NCI-H2227 (cell line): ENCODE data around the gene CTSD.

ENCODE experiments used
- DNase-seq: peaks from one replicate; lab custom pipeline; 2025; ENCODE audit not compliant: unreplicated experiment; lab: John Stamatoyannopoulos, UW

Gene CTSD

DNA sequence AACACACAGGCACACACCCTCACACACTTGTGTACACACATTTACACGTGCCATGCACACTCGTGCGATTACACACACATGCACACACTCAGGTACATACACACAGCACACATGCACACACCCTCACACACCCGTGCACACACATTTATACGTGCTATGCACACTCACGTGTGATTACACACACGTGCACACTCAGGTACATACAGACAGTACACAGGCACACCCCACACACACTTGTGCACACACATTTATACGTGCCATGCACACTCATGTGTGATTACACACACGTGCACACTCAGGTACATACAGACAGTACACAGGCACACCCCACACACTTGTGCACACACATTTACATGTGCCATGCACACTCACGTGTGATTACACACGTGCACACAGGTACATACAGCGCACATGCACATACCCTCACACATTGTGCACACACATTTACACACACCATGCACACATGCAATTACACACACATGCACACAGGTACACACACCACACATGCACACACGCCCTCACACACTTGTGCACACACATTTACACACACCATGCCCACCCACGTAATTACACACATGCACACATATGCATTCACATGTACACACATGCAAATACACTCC, 17.9 kb downstream of the CTSD start:
- DNase-seq = no peak

DNA sequence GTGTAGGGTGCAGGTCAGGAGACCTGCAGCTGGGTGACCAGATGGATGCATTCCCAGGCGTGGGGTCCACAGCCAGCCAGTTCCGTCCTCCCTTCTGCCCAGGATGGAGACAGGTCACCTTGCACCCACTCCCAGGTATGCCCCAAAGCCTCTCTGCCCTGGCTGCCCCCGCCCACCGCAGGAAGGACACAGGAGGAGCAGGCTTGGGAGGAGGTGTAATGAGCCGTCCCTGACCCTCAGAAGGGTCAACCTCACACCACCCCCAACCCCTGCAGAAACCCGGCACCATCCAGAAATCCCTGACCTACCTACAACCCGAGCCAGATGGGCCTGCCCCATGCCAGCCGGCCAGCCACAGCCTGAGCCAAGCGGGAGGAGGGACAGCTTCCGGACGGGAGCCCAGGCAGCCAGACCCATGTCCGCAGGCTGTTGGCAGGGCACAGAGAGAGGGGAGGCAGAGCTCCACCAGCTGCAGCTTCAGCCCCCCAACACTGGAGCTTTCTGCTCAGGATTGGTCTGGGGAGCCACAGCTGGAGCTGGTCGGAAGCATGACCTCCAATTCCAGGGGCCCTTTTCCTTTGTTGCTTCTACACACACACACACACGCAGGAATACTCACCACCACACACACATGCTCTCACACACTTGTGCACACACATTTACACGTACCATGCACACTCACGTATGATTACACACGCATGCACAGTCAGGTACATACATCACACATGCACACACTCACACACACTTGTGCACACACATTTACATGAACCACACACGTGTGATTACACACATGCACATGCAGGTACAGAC, 18.6 kb downstream of the CTSD start:
- no peak for DNase-seq

DNA sequence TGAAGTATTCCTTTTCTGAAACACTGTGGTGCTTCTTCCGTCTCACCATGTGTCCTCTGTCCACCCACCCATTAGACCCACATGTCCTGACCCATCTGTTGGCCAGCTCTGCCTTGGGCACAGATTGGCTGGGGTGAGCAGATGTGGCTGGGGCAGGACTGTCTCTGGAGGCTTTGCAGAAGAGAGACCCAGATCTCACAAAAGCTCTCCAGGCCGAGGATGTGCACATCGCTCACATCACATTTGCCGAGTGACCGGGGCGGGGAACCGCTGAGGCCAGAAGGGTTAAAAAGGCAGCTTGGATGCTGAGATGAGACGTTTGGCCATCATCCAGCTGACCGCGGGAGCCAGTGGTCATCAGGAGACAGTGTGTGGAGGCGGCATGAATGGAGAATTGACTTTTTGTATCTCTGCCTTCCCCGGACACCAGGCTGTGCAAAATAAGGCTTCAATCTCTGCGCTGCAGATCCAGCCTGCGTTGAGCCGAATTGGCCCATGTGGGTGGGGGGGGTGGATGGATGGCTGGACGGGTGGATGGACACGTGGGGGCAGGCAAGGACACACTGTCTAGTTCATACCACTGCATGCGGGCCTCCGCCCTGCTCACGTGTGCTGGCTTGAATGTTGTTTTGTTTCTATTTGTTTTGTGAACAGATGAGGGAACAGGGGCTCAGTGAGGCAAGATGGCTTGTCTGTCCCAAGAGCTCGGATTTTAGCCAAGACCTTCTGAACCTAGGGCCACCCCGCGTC, 19.4 kb downstream of the CTSD start:
- DNase-seq = no peak

DNA sequence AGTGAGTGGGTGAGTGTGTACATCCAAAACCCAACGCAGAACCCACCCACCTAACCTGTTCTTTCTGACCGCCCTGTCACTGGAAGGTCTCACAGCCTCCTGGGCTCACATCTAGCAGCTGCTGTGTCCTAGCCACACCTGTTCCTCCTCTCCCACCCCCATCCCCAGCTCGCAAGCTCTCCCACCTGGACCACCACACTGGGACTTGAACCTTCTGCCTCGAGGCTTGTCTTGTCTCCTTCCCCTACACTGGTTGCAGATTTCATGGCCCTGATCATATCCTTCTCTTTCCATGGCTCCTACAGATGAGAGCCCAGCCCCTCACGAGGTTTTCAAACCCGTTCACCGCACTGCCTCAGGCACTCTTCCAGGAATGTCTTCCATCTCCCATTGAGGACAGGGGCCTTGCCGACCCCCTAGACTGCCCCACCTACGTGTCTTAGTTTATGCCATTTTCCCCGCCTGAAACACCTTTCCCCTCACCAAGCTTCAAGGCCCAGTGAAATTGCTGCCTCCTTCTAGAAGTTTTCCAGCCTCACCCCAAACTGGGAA, 20.1 kb downstream of the CTSD start:
- DNase-seq = no peak

DNA sequence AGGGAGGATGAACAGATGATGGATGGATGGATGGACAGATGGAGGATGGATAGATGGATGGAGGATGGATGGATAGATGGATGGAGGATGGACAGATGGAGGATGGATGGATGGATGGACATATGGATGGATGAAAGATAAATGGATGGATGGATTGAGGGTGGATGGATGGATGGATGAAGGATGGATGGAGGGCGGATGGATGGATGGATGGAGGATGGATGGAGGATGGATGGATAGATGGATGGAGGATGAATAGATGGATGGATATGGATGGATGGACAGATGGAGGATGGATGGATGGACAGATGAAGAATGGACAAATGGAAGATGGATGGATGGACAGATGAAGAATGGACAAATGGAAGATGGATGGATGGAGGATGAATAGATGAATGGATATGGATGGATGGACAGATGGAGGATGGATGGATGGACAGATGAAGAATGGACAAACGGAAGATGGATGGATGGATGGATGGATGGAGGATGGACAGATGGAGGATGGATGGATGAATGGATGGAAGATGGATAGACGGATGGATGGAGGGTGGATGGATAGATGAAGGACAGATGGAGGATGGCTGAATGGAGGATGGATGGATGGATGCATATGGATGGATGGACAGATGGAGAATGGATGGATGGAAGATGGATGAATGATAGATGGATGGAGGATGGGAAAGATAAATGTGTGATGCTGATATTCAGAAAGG, 20.7 kb downstream of the CTSD start:
- no peak for DNase-seq

DNA sequence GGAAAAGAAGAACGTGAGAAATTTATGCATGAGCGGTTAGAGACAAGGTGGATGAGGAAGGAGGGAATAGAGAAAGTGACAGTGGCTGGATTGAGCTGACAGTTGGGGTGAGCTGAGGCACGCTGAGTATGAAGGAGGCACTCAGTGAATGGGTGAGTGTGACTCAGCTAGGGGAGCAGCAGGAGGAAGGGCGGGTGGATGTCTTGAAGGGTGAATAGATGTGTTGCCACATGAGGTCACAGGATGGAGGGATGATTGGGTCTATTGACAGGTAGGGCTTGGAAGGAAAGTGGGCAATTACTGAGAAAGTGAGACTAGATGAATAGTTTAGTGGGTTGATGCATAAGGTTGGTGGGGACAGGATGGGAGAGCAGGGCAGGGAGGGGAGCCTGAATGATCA, 21.4 kb downstream of the CTSD start:
- DNase-seq = no peak

DNA sequence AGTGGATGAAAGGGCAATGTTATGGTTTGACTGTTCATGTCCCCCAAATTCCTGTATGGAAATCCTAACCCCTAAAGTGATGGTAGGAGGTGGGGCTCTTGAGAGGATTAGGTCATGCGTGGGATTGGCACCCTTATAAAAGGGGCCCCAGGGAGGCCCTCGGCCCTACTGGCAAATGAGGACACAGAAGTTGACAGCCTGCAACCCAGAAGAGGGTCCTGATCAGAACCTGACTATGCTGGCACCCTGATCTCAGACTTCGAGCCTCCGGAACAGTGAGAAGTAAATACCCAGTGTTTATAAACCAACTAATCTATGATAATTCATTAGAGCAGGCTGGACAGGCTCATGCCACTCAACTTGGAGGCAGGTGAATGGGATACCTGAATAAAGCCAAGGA, 22.0 kb downstream of the CTSD start:
- no peak for DNase-seq

DNA sequence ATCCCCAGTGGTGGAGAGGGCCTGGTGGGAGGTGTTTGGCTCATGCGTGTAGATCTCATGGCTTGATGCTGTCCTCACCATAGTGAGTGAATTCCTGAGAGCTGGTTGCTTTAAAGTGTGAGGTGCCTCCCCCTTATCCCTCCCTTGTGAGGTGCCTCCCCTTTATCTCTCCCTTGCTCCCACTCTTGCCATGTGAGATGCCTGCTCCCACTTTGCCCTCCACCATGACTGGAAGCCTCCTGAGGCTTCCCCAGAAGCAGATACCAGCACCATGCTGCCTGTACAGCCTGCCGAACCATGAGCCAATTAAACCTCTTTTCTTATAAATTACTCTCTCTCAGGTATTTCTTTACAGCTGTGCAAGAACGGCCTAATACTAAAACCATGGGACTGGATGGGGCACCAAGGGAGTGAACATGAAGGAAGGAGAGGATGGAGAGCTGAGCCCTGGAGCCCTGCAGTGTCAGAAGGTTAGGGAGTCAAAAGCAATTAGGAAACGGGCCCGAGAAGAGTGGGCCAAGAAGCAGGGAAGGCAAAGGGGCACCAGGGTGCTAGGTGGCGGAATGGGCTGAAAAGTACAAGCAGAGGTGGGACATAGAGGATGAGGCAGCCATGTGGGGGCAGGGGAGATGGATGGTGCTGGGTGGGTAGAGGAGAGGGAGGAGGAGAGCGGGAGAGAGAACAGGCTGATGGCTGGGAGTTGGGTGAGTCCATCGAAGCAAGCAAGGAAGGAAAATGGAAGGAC, 22.8 kb downstream of the CTSD start:
- DNase-seq = no peak

DNA sequence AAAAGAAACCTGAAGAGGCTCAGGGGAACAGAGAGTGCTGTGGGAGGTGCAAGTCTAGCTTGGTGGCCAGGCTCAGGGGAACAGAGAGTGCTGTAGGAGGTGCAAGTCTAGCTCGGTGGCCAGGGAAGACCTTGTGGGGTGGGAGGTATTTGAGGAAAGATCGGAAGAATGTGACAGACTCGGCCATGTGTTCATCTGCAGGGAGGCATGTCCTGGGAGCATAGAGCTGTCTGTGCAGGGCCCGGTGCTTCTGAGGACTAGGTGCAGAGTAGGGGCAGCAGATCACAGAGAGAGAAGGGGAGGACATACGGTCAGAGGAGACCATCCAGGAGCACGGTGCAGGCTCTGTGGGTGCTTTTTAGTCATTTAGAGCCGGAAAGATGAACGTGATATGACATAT, 24.2 kb downstream of the CTSD start:
- no peak for DNase-seq

DNA sequence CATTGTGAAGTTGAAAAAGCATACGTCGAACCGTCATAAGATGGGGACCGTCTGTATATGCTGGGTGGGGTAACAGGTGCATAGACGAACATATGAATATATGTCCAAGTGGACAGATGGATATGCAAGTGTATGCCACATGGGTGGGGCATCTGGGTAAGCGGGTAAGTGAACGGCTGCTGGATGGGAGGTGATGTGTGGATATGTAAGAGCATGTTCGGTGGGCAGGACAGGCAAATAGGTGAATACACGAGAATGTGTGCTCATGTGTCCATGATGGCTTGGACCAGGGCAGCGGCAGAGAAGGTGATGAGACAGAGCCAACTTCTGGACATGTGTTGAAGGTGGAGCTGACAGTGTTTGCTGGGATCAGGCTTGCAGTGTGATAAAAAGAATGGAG, 25.3 kb downstream of the CTSD start:
- no peak for DNase-seq

DNA sequence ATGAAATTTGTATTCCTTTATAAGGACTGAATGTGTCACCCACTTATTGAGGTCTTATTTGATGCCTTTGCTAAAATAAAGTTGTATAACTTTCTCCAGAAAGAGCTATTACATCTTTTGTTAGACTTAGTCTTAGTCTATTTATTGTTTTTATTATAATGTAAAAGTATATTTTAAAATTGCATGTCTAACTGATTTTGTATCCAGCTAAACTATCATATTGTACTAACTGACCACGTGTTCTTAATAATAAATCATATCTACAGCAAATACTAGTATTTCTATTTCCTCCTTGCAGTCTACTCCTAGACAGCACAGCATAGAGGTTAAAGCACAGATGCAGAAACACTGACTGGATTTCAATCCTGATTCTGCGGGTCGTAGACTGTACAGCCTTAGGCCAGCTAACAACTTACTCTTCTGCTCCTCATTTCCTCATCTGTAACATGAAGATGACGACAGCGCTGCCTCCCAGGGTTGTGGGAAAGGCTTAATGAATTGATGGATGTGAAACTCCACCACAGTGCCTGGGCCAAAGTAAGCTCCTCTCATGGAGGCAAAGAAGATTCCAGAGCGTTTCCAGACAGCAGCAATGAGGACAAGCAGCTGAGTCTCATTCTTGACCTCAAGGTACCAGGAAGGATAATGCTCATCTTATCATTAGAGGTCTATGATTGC, 26.5 kb downstream of the CTSD start:
- no peak for DNase-seq

DNA sequence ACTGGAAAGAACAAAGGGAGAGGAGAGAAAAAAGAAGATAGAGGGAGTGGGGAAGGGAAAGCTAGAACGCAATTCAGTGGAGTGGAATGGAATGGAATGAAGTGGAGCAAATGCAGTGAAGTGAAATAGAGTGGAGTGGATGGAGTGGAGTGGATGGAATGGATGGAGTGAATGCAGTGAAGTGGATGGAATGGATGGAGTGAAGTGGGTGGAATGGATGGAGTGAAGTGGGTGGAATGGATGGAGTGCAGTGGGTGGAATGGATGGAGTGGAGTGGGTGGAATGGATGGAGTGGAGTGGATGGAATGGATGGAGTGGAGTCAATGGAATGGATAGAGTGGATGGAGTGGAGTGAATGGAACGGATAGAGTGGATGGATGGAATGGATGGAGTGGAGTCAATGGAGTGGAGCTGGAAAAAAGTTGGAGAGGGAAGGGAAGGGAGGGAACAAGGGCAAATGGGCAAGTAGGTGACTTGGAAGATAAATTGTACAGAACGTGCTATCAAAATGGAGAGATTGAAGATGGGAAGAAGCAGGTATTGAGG, 27.2 kb downstream of the CTSD start:
- no peak for DNase-seq

DNA sequence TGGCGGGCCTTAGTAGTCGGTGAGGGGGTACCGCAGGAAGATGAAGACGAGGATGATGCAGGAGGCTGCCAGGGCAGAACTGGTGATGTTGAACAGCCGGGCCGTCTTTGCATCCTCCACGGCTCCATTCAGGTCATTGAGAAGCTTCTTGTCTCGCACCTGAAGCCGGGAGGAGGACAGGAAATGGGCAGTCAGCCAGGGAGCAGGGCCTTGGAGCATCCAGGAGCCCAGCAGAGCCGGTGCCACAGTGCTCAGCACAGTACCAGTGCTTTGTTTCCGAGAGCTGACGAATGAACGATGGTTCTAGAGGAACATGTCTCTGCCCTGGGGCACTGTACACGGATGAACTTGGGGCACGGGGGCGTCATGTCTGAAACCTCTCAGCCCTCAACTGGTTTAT, 28.5 kb downstream of the CTSD start:
- DNase-seq = no peak

DNA sequence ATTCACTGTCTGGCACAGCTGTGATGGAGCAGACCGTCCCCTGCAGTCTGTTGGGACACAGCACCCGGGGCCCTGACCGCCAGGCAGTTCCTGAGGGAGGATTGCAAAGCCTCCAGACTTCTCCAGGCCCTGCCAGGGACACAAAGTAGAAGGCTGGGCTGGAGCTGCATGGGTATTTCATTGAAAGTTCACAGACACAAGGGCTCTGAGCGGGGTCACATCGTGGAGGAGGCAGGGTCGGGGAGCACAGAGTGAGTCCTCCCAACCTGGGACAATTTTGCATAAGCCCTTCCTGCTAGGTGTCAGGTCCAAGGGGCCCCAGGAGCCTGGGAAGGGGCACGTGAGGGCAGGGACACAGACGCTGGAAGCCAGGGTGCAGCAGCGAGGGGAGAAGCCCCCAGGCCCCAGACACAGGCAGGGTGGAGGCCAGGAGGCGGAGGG, 29.1 kb downstream of the CTSD start:
- no peak for DNase-seq

DNA sequence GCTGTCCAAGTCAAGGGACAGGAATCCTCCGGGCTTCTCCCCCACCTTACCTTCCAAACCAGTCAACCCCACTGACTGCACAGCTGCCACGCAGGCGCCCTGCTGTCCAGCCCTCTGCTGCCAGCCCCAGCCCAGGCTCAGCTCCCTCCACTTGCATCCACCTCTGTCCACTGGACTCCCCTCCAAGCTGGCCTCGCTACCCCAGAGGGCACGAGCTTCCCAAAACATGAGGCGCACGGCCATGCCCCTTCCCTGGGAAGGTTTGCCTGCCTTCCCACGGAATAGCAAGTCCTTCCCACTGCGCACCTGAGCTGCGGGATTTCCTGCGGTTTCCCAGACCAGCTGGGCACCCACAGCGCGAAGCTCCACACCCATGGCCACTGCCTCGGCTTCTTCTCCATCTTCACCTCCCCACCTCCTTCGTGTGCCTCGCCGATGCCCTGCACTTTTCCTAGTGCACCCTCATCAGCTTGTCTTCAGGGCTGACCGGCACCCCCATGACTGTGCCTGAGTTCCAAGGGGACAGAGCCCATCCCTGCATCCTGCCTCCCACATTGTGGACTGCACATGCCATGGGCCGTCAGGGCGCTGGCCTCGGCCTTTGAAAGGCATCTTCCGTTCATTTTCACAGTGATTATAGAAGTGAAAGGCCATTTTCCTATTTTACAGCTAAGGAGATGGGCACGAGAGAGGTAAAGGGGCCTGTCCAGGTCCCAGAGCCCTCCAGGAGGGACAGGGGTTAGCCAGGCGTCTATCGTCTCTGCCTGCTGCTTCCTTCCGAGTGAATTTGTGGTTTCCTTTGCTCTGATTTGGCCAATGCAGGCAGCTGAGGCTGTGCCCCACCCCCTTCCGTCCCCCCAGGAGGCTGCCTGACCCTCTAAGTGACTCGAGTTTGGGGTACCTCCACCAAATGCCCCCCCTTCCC, 29.7 kb downstream of the CTSD start:
- no peak for DNase-seq

DNA sequence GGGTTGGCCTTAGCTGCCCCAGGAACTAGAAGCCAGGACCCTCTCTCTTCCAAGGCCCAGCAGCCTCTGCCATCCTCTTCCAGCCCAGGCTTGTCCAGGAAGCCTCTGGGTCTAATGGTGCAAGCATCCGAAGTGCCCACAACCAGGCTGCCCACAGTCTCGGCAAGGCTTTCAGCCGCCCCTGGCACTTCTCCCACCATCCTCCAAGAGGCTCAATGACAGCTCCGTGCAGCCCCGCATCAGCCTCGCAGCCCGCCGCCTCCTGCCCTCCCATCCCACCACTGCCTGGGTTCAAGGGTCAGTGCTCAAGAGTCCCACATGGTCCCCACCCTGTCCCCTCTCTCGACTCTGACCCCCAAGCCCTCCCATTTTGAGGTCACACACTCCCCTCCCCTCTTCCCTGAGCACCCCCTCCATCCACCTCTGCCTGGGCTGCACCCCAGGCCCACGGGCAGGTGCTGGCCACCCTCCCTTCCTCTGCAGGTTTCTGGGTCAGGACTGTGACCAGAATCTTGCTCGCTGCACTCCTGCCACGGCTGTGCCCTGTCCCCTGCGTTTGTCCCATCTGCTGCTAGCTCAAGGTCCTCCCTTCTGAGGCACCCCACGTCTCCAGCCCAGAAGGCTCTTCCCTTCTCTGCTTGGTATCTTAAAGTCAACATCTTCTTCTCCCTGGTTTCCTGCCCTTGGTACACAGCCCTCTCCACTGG, 30.6 kb downstream of the CTSD start:
- DNase-seq = no peak

DNA sequence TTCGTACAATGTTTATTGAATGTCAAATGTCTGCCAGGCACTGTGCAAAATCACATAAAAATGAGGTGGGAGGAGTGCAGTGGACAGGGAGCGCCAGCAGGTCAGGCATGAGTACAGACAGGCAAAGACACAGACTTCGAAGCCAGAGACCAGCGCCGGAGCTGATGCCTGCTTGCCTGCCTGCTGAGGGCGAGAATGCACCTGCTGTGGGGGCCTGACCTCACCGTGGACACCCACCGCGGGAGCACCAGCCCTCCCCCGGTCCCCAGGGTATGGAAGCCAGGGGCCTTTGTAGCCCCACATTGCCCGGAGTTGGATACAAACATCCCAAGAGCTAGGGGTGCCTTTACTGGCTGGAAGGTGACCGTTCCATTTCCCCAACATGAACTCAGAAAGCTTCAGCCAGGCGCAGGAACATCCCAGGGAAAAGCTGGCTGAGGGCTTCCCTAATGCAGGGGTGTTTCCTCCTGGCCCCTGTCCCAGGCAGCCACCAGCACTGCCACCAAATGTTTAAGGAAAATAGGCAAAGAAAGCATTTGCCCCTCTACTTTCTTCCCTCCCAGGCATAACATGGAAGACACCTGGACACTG, 31.2 kb downstream of the CTSD start:
- DNase-seq = no peak
